ENCODE data around the gene GIMAP2. TPM values are rescaled to one million over a fixed set of nuclear protein-coding genes. Genes with fewer than 3 reads are reported as not detected.

The GIMAP2 gene
- total RNA-seq, 1 donor from 2014 or later, result not detected

DNA sequence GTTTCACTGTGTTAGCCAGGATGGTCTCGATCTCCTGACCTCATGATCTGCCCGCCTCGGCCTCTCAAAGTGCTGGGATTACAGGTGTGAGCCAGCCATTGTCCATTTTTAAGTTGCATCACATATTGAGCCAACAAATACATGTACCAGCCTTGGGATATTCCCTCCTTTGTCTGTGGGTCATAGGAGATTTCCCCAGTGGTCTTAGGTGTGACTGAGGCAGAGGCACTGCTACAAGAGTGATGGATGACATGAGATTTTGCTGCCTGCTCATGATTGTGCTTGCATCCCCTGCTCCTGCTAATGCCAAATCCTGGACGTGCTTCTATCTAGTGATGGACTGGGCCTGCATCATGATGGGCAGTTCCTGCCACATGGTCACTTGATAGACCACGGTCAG, 42.6 kb upstream of the GIMAP2 start:
- H3K36me3 Mint-ChIP-seq (ENCODE audit: low read depth, unreplicated experiment), result no peaks in the 10 kb centered on the region
- no peak overlapping the region for H3K4me3 Mint-ChIP-seq (ENCODE audit: unreplicated experiment)
- FAIRE-seq (no peak), DNase-seq (ENCODE audit: low read depth) (no peak)
- no peak overlapping the region for H3K4me2 ChIP-seq (ENCODE audit: low read length)
- no peak overlapping the region for H2AFZ ChIP-seq (ENCODE audit: low read depth, low read length)
- TF ChIP-seq EZH2 (IDR thresholded peaks at IDR 0.05; ENCODE audit: insufficient read depth, low read length), result no peak
- TF ChIP-seq, protein P1, sequence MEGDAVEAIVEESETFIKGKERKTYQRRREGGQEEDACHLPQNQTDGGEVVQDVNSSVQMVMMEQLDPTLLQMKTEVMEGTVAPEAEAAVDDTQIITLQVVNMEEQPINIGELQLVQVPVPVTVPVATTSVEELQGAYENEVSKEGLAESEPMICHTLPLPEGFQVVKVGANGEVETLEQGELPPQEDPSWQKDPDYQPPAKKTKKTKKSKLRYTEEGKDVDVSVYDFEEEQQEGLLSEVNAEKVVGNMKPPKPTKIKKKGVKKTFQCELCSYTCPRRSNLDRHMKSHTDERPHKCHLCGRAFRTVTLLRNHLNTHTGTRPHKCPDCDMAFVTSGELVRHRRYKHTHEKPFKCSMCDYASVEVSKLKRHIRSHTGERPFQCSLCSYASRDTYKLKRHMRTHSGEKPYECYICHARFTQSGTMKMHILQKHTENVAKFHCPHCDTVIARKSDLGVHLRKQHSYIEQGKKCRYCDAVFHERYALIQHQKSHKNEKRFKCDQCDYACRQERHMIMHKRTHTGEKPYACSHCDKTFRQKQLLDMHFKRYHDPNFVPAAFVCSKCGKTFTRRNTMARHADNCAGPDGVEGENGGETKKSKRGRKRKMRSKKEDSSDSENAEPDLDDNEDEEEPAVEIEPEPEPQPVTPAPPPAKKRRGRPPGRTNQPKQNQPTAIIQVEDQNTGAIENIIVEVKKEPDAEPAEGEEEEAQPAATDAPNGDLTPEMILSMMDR (IDR thresholded peaks at IDR 0.05; ENCODE audit: insufficient read depth, low read depth, low read length), result no peak
- H3K79me2 ChIP-seq (ENCODE audit: insufficient read depth, low read length), result no peaks in the 10 kb centered on the region
- H3K4me3 ChIP-seq (ENCODE audit: insufficient read depth, low read depth, low read length), result no peak overlapping the region
- no peaks in the 10 kb centered on the region for H3K4me1 Mint-ChIP-seq (ENCODE audit: low read depth, unreplicated experiment)
- H3K36me3 ChIP-seq (ENCODE audit: insufficient read depth, low read length), result no peaks in the 10 kb centered on the region
- no peaks in the 10 kb centered on the region for H3K4me1 ChIP-seq (ENCODE audit: insufficient read depth, low read length)
- H3K27ac Mint-ChIP-seq (ENCODE audit: unreplicated experiment), result no peak overlapping the region
- no peaks in the 10 kb centered on the region for H3K27me3 ChIP-seq (ENCODE audit: insufficient read depth, low read length)
- H3K9me3 ChIP-seq (ENCODE audit: insufficient read depth, low read depth, low read length), result no peaks in the 10 kb centered on the region
- no peak overlapping the region for H3K9ac ChIP-seq (ENCODE audit: low read length)
- H4K20me1 ChIP-seq (ENCODE audit: insufficient read depth, low read length), result no peaks in the 10 kb centered on the region
- H3K9me3 Mint-ChIP-seq (ENCODE audit: unreplicated experiment), result peaks cover 12% of the 10 kb centered on the region
- H3K27ac ChIP-seq (ENCODE audit: low read depth, low read length), result no peak overlapping the region
- H3K27me3 Mint-ChIP-seq (ENCODE audit: low read depth, unreplicated experiment), result peaks cover 3% of the 10 kb centered on the region

DNA sequence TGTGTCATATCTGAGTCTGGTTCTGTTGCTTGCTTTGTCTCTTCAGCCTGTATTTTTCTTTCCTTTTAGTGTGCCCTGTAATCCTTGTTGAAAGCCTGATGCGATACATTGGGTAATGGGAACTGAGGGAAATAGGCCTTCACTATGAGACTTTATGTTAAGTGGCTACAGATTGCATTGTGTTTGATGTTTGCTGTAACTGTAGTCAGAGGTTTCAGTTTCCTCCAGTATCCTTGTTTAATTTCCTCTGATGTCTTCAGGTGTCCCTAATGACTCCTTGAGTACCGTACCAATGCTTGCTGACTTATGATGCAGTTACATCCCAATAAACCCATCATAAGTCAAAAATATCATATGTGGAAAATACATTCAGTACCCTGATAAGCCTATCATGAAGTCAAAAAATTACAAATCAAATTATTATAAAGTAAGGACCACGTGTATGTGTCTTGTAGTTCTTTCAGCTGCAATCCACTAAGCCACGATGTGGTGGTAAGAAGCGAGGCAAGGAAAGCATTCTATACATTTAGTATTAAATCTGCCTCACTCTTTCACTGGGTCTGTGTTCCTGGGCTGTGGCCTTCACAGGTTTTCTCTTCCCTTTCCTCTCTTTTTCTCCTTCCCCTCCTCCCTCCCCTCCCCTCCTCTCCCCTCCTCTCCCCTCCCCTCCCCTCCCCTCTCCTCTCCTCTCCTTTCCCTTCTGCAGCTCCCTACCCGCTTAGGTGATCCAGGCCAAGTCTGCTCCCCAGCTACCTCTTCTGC, 40.1 kb upstream of the GIMAP2 start:
- no peaks in the 10 kb centered on the region for H4K20me1 ChIP-seq (ENCODE audit: insufficient read depth, low read length)
- DNase-seq (ENCODE audit: low read depth) (no peak), FAIRE-seq (no peak)
- no peak overlapping the region for H2AFZ ChIP-seq (ENCODE audit: low read depth, low read length)
- Mint-ChIP-seq H3K27me3 (ENCODE audit: low read depth, unreplicated experiment) (peaks cover 3% of the 10 kb centered on the region), H3K4me3 (ENCODE audit: unreplicated experiment) (no peak overlapping the region), H3K4me1 (ENCODE audit: low read depth, unreplicated experiment) (no peaks in the 10 kb centered on the region), H3K27ac (ENCODE audit: unreplicated experiment) (no peak overlapping the region), H3K9me3 (ENCODE audit: unreplicated experiment) (peaks cover 12% of the 10 kb centered on the region), H3K36me3 (ENCODE audit: low read depth, unreplicated experiment) (no peaks in the 10 kb centered on the region)
- H3K27me3 ChIP-seq (ENCODE audit: insufficient read depth, low read length), result no peaks in the 10 kb centered on the region
- no peak overlapping the region for H3K9ac ChIP-seq (ENCODE audit: low read length)
- H3K4me3 ChIP-seq (ENCODE audit: insufficient read depth, low read depth, low read length), result no peak overlapping the region
- TF ChIP-seq EZH2 (IDR thresholded peaks at IDR 0.05; ENCODE audit: insufficient read depth, low read length), result no peak
- TF ChIP-seq, protein P1 (IDR thresholded peaks at IDR 0.05; ENCODE audit: insufficient read depth, low read depth, low read length), result no peak
- H3K4me2 ChIP-seq (ENCODE audit: low read length), result no peak overlapping the region
- no peaks in the 10 kb centered on the region for H3K4me1 ChIP-seq (ENCODE audit: insufficient read depth, low read length)
- no peaks in the 10 kb centered on the region for H3K36me3 ChIP-seq (ENCODE audit: insufficient read depth, low read length)
- H3K27ac ChIP-seq (ENCODE audit: low read depth, low read length), result no peak overlapping the region
- no peaks in the 10 kb centered on the region for H3K79me2 ChIP-seq (ENCODE audit: insufficient read depth, low read length)
- no peaks in the 10 kb centered on the region for H3K9me3 ChIP-seq (ENCODE audit: insufficient read depth, low read depth, low read length)

Data from astrocyte (in vitro differentiated cells and primary cell).